Transverse colon (tissue), 4 donors: Measurements from ENCODE around the gene LAMA5.

ENCODE experiments used
- EP300 ChIP-seq: sonication (generic); formaldehyde crosslinking; IDR thresholded peaks from one replicate; pipeline ENCODE4 v1.6.1; 2017; ENCODE audit warnings: antibody characterized with exemption, low read depth
- POLR2A ChIP-seq: fragments of 450-650 bp; IDR thresholded peaks from one replicate; pipeline ENCODE4 v1.6.1; 2016; ENCODE audit warnings: antibody characterized with exemption, mild to moderate bottlenecking, moderate library complexity
- POLR2AphosphoS5 ChIP-seq, 3 donors: sonication (generic); formaldehyde crosslinking; IDR thresholded peaks; one replicate each; pipeline ENCODE4 v1.6.1; 2016; ENCODE audit warnings: antibody characterized with exemption in 3 of 3
- TF ChIP-seq, protein P1 (sequence below), 5 experiments: fragments of 200-600 bp in 3 of 5; fragments of 450-650 bp in 2 of 5; sonication (generic) in 3 of 5; IDR thresholded peaks; 1 replicate in 2 of 5; 2 replicates in 3 of 5; pipeline ENCODE4 v1.5.1; 2016 to 2017; ENCODE audit warnings: antibody characterized with exemption in 5 of 5, inconsistent platforms in 3 of 5, mild to moderate bottlenecking in 2 of 5, moderate library complexity in 1 of 5

DNA sequence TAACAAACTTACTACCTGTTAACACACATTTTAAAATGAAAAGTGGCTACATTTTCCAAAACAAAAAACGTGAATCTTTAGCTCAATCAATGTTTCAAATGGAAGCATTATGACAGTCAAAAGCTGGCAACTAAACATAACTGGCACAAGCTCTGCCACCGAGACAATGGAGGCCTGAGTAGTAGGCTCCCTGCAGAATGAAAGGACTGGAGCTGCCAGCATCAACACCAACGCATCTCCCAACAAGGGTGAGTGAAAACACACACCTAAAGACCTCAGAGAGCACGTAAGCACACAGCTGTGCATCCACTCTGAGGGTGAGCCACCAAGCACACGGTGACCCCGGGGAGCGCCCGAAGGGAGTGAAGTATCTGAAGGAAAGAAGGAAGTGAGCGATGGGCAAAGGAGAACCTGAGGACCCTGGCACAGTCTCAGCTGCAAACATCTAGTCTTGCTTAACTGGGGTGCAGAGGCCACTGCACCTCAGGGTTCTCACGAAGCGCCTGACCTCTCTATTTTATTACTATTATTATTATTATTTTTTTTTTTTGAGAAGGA, 65.9 kb downstream of the LAMA5 start:
- TF ChIP-seq, protein P1, sequence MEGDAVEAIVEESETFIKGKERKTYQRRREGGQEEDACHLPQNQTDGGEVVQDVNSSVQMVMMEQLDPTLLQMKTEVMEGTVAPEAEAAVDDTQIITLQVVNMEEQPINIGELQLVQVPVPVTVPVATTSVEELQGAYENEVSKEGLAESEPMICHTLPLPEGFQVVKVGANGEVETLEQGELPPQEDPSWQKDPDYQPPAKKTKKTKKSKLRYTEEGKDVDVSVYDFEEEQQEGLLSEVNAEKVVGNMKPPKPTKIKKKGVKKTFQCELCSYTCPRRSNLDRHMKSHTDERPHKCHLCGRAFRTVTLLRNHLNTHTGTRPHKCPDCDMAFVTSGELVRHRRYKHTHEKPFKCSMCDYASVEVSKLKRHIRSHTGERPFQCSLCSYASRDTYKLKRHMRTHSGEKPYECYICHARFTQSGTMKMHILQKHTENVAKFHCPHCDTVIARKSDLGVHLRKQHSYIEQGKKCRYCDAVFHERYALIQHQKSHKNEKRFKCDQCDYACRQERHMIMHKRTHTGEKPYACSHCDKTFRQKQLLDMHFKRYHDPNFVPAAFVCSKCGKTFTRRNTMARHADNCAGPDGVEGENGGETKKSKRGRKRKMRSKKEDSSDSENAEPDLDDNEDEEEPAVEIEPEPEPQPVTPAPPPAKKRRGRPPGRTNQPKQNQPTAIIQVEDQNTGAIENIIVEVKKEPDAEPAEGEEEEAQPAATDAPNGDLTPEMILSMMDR (IDR thresholded peaks at IDR 0.05) = no peak
- no peak for TF ChIP-seq POLR2A
- TF ChIP-seq POLR2AphosphoS5 (IDR thresholded peaks at IDR 0.05) = no peak
- no peak for TF ChIP-seq EP300
